Measurements from ENCODE around the gene RAP1A. TPM values are rescaled to one million over a fixed set of nuclear protein-coding genes. Genes with fewer than 3 reads are reported as not detected.
A peak's percentile ranks its signal among the peaks of the same experiment; 100 is the strongest.
"Not testable (repeated sequence)": the region's sequence is repeated elsewhere in the genome, so short reads cannot be mapped to it uniquely, and the experiment has no call there.

RAP1A gene
- polyA plus RNA-seq, 1 of the 3 experiments (the other 2 are of a cell fraction): 17.7 TPM

GRCh38 chr1:111739925-111740765 is 120.6 kb downstream of the RAP1A start:
- H3K9ac ChIP-seq: peak overlapping the region; percentile 56; the same call in 1 of the 2 replicates
- H3K79me2 ChIP-seq (ENCODE audit: insufficient read depth): no peaks in the 10 kb centered on the region
- no peaks in the 10 kb centered on the region for H3K27me3 ChIP-seq (ENCODE audit: insufficient read depth)
- H3K4me2 ChIP-seq: peak overlapping the region; percentile 92
- H3K4me1 ChIP-seq (ENCODE audit: control insufficient read depth in 1 of 2, insufficient read depth in 2 of 2, low read depth in 1 of 2, low read length in 1 of 2): peaks cover 8 to 15% of the 10 kb centered on the region in 2 experiments; a peak in 3 of 4 replicates
- peaks cover 6% of the 10 kb centered on the region for H3F3A ChIP-seq (replicated peaks; ENCODE audit: insufficient read depth)
- peak overlapping the region; percentile 47 to 79 for H3K27ac ChIP-seq (ENCODE audit: low read depth in 2 of 2, low read length in 1 of 2)
- no peaks in the 10 kb centered on the region for H3K36me3 ChIP-seq (replicated peaks in 1 of 2; ENCODE audit: control insufficient read depth in 1 of 2, insufficient read depth in 2 of 2, low read length in 1 of 2)
- CTCF ChIA-PET: interaction anchor here (1.0 to 2.0 kb wide), 8 partner anchors 11 to 232 kb away, joined by 3 to 13 read pairs (median 5); partner anchors contain the start of gene DDX20
- H3K9me3 ChIP-seq: no peaks in the 10 kb centered on the region
- WGBS (ENCODE audit: low lambda C conversion rate): 3% methylated on average over 33 of the region's 63 CpGs
- peak overlapping the region; percentile 96 for H2AFZ ChIP-seq (ENCODE audit: low read depth)
- H3K4me3 ChIP-seq (ENCODE audit: low read depth in 2 of 2, low read length in 1 of 2): peak overlapping the region; percentile 66 to 85
- no peaks in the 10 kb centered on the region for H4K20me1 ChIP-seq (ENCODE audit: insufficient read depth)
- peak; percentile 86 for DNase-seq
- no peaks in the 10 kb centered on the region for H3K9me2 ChIP-seq
- TF ChIP-seq FOXM1 (IDR thresholded peaks at IDR 0.05; ENCODE audit: low read depth) (no peak), CTCF (IDR thresholded peaks at IDR 0.05) (0 out of 2 replicates have a peak, but pooled peaks have one; percentile 13), MXI1 (IDR thresholded peaks at IDR 0.05; ENCODE audit: low read depth, low read length) (peak; percentile 2), ZBTB33 (IDR thresholded peaks at IDR 0.05; ENCODE audit: borderline replicate concordance, low read depth) (no peak), MAX (IDR thresholded peaks at IDR 0.05; ENCODE audit: low read depth) (peak; percentile 26; the same call in 1 of the 2 replicates)
- POLR2A ChIA-PET: interaction anchor here (2.2 to 2.6 kb wide), 2 partner anchors 10 to 15 kb away, joined by 15 to 19 read pairs; partner anchors contain the start of gene DDX20

- not testable (repeated sequence) for H2AFZ ChIP-seq (ENCODE audit: low read depth); H3K9me2 ChIP-seq; H3K9ac ChIP-seq; H3K27ac ChIP-seq (ENCODE audit: low read depth in 2 of 2, low read length in 1 of 2); DNase-seq; H3K27me3 ChIP-seq (ENCODE audit: insufficient read depth); H3K4me1 ChIP-seq (ENCODE audit: control insufficient read depth in 1 of 2, insufficient read depth in 2 of 2, low read depth in 1 of 2, low read length in 1 of 2); H3K4me3 ChIP-seq (ENCODE audit: low read depth in 2 of 2, low read length in 1 of 2); H3K36me3 ChIP-seq (replicated peaks in 1 of 2; ENCODE audit: control insufficient read depth in 1 of 2, insufficient read depth in 2 of 2, low read length in 1 of 2); H3K4me2 ChIP-seq; H4K20me1 ChIP-seq (ENCODE audit: insufficient read depth); H3K9me3 ChIP-seq; H3F3A ChIP-seq (replicated peaks; ENCODE audit: insufficient read depth); H3K79me2 ChIP-seq (ENCODE audit: insufficient read depth)
- POLR2A ChIA-PET: interaction anchor here (1.6 kb wide), 1 partner anchor 13 kb away, joined by 4 read pairs; no protein-coding TSS in a partner anchor
- 96% methylated on average over 14 of the region's 14 CpGs for WGBS (ENCODE audit: low lambda C conversion rate)
- CTCF ChIA-PET: interaction anchor here (1.0 to 1.6 kb wide), 2 partner anchors 13 to 27 kb away, joined by 3 to 5 read pairs; no protein-coding TSS in a partner anchor
These were observed 122.7 kb downstream of the RAP1A start for GRCh38 chr1:111742292-111742691.
